ENCODE data around the gene UBR1. TPM values are rescaled to one million over a fixed set of nuclear protein-coding genes. Genes with fewer than 3 reads are reported as not detected.

Gene UBR1
- total RNA-seq: 12.4 and 15.2 TPM in 2 replicates

GRCh38 chr15:43105778-43106485 lies at the start of gene UBR1:
Gene UBR1, minus strand, starts transcription at chr15:43106038. Its CDS starts 16 bp downstream, at chr15:43106022.

GRCh38 chr15:43133430-43134156 lies 27.8 kb upstream of the UBR1 start, which contains the start of gene TMEM62:
Gene TMEM62, plus strand, starts transcription at chr15:43133586. Its CDS starts 217 bp downstream, at chr15:43133803.

GRCh38 chr15:42920519-42921341 lies 185.1 kb downstream of the UBR1 start, which contains the start of gene TTBK2:
Gene TTBK2, minus strand, starts transcription at chr15:42920778. Its CDS starts 42,161 bp downstream, at chr15:42878617.

Other genes with a start within 250 kb of the UBR1 start
- gene TTBK2, start 185.3 kb downstream of the UBR1 start, total RNA-seq: 7.1 and 12.5 TPM in 2 replicates
- gene TMEM62, start 27.5 kb upstream of the UBR1 start, total RNA-seq: 12.8 and 18.6 TPM in 2 replicates
- gene CCNDBP1, start 79.4 kb upstream of the UBR1 start, total RNA-seq: 32.2 and 48.9 TPM in 2 replicates
- not detected in 2 replicates for gene EPB42, start 115.0 kb upstream of the UBR1 start, total RNA-seq
- gene TGM5, start 160.9 kb upstream of the UBR1 start, total RNA-seq: 0.92 and 2.1 TPM in 2 replicates
- not detected in 2 replicates for gene TGM7, start 196.2 kb upstream of the UBR1 start, total RNA-seq
- gene LCMT2, start 224.5 kb upstream of the UBR1 start, total RNA-seq: 4.8 and 5.1 TPM in 2 replicates

Data from airway epithelial cell (primary cell).